Measurements from ENCODE around the gene SURF2.

- TF ChIP-seq CTCF (conservative IDR thresholded peaks at IDR 0.05) (no peak), EZH2 (IDR thresholded peaks at IDR 0.05; ENCODE audit: low read depth) (no peak)
Measured at GRCh38 chr9:133335924-133336811, 20.2 kb upstream of the SURF2 start, which contains the start of gene SURF6.
